HG02973 (cell line): ENCODE measurements around the gene DFFB.
"Not testable (repeated sequence)": the region's sequence is repeated elsewhere in the genome, so short reads cannot be mapped to it uniquely, and the experiment has no call there.

Experiments used
- ATAC-seq: cut with Tn5 transposase; IDR thresholded peaks from one replicate; pipeline ENCODE4 v1.9.1; 2021; ENCODE audit warnings: moderate library complexity; ENCODE audit not compliant: unreplicated experiment

DFFB gene

GRCh38 chr1:3856923-3857790 is at the start of gene DFFB, which contains the start of gene CEP104:
DFFB (plus strand) TSS chr1:3857476; CDS start chr1:3857604, 128 bp downstream.
CEP104 (minus strand) TSS chr1:3857211; CDS start chr1:3852407, 4,804 bp downstream.
- peak; percentile 95 for ATAC-seq

- ATAC-seq, result no peak
Measured at GRCh38 chr1:3807769-3808168, 49.5 kb upstream of the DFFB start.

DNA sequence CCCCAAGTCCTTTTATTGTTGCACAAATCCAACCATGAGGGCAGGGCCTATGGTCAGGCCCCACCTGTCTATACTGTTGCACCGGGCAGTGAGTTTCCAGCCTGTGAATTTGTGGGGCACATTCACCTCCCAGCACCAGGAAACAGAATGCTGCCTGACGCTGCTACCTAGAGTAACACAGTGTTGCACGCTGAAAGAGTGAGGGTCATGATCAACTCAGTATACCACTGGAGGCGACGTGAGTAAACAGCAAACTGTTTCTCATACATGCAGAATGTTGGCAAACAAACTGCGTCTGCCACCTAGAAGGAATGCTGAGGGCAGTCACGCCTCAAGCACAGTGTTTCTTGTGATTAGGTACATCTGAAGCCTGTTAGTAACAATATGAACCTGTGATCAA is 47.6 kb upstream of the DFFB start:
- no peak for ATAC-seq

DNA sequence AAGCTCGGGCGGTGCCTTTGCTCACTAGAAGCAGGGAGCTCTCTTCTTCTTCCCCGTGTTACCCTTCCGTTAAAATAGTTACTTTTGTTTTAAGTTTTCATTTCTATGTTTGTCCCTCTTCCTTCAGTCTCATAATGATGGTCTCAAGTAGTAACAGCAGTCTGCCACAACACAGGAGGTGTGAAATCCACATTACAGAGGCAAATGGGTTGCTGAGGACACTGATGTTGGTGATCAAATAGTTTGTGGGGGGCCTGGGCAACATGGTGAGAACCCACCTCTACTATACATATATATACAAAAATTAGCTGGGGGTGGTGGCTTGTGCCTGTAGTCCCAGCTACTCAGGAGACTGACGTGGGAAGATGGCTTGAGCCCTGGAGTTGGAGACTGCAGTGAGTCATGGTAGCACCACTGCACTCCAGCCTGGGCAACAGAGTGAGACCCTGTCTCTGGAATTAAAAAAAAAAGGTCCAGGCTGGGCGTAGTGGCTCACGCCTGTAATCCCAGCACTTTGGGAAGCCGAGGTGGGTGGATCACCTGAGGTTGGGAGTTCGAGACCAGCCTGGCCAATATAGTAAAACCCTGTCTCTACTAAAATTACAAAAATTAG is 47.0 kb upstream of the DFFB start:
- not testable (repeated sequence) for ATAC-seq

GRCh38 chr1:3811595-3811911 is 45.7 kb upstream of the DFFB start:
- no peak for ATAC-seq

- no peak for ATAC-seq
Measured at GRCh38 chr1:3814065-3814464, 43.2 kb upstream of the DFFB start.

DNA sequence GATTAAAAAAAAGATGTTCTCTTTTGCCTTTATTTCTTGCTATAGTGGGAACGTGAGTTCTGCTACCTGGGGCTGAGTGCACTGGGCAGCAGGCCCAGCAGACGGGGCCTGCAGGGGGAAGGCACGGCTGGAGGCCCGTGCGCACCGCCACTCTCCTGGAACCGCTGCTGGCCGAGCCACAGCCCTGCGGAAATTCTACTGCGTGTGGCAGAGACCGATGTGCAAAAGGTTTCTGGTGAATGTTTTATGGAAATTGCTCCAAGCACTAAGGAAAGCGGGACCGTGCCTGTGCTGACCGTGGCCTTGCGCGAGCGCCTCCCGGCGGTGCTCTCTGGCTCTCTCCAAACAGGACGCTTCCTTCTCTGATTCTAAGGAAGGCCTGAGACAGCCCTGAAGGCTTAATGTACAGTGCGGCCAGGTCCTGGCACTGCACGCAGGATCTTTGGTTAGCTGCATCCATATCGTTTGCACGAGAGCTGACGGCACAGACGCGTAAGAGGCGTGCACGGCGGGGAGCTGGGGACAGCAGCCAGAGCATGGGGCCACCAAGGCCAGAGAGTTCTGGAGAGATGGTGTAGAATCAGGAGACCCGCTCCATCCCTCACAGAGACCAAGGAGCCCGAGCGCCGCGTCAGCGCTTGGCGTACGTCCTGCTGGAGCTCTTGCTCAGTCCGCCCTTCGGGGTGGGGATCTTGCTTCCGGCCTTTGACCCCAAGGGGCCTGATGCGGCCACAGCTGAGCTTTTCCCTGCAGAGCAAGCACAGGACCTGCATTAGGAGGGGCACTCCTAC is 42.3 kb upstream of the DFFB start:
- no peak for ATAC-seq

DNA sequence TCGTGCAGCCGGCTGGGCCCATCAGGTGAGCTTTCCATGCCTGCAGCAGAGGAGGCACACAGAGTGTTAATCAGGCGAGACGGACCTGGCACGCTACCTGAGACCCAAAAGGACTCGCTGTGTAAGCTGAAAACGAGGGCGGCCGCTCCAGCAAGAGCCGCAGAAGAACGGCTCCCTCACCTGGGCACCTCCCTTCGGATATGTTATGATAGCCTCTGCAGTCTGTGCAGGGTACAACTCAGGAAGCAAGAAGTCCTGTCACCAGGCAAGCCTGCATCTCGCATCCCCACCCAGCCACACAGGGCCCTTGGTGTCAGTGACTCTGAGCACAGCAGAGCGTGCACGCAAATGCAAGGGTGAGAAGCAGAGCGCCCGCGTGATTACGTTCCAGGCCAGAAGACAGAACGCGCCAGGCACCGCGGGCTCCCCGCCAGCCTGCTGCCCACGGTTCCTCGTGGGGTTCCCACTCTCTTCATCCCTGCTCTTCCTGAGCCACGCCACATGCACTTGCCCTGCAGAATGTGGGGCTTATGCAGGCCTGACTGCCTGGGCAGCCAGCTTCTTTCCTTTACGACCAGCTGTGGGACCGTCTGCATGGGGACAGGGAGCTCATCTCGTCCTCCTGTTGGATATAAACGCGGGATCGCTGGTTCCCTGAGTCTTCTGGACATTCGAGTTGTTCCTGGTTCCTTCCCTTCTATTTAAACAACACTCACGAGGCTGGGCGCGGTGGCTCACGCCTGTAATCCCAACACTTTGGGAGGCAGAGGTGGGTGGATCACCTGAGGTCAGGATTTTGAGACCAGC is 40.7 kb upstream of the DFFB start:
- ATAC-seq, result no peak

GRCh38 chr1:3817138-3817740 is 40.0 kb upstream of the DFFB start:
- ATAC-seq, result no peak

DNA sequence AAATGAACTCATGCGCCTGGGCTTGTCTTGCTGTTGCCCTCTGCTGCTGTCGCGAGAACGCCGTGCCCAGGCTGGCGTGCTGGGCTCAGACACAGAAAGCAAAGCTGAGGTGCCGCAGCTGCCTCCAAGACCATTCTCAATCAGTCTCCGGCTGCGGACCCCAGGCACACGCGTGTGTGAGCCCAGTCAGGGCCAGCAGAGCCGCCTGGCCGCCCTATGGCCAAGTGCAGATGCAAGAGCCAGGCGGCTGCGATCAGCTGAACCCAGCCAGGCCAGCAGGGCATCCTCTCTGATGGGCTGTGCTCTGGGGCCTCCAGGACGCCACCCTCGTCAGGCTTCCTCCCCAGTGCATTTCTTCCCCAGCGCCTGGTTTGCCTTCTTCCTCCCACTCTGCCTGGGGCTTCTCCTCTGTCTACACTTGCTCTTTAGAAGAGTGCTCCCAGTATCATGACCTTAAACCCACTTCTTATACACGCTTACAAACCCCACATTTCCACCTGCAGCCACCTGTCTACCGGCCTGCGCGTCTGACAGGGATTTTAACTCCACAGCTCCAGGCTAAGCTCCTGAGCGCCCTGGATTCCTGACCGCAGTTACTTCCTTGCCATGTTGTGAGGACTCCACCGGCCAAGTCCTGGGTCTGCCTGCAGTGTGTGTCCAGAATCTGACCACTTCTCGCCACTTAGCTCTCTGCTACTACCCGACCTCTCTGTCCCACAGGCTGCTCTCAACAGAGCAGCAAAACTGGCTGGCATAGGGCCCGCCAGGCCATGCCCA is 39.3 kb upstream of the DFFB start:
- ATAC-seq, result no peak

- no peak for ATAC-seq
Measured at GRCh38 chr1:3819771-3820200, 37.5 kb upstream of the DFFB start.

DNA sequence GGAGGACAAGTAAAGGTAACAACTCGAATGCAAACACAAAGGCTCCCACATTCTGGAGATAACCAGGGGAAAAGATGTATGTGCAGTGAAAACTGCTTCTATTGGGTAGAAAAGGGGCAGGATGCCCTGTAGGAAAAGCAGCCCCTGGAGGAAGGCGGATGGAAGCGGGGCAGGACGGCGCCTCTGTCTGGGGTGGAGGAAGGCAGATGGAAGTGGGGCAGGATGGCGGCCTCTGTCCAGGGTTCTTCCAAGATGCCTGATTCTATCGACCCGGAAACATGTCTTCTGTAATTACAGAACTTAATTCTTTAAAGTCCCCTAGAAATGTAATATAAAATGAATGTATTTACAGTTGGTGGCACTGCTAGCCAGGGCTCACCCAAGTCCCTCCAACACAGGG is 37.0 kb upstream of the DFFB start:
- no peak for ATAC-seq

DNA sequence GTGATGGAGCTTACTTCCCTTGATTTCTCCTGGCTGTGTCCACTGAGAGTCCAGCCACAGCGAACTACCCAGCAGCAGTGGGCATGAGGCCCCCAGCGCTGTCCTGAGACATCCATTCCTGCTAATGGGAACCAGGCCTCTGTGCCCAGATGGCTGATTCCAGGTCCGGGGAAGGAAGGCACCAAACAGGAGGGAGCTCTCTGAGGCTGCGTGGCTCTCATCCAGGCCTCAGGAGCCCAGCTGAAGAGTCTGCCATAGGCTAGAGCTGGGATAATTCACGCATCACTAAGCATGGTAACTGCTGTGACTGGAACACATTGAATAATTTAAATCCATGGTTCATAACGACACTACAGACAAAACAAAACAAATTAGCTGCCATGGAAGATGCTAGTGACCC is 36.3 kb upstream of the DFFB start:
- no peak for ATAC-seq

GRCh38 chr1:3821447-3821846 is 35.8 kb upstream of the DFFB start:
- no peak for ATAC-seq

DNA sequence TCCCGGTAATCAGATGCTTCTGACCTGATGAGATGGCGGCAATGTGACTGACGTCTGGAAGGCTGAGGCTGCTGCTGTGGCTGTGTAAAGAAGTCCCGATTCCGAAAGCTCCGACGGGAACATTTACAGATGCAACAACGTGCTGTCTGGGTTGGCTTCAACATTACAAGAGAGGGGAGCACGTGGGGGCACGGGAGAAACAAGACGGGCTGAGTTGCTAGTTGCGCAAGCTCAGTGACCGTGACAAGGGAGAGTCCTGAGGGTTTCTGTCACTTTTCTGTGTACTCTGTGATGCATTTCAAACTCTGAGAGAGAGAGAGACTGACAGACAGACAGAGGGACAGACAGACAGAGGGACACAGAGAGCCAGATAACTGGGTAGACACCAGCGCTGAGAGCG is 35.4 kb upstream of the DFFB start:
- ATAC-seq, result no peak

DNA sequence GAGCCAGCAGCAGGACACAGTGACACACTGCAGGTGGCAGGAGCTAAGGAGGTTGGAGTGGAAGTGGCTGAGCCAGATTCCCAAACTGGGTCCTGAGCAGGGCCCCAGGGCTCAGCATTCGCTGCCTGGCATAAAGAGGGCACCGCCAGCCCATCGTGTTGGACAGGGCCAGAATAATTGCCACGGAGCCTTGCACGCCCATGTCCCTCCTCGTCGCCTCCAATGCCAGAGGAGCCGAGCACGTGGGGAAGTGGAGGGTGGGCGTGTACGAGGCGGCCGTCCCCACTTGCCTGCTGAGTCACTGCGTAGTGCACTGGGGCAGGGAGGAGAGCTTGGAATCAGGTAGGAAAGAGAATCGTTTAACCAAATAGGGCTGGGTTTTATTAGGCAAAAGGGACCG is 34.9 kb upstream of the DFFB start:
- no peak for ATAC-seq

DNA sequence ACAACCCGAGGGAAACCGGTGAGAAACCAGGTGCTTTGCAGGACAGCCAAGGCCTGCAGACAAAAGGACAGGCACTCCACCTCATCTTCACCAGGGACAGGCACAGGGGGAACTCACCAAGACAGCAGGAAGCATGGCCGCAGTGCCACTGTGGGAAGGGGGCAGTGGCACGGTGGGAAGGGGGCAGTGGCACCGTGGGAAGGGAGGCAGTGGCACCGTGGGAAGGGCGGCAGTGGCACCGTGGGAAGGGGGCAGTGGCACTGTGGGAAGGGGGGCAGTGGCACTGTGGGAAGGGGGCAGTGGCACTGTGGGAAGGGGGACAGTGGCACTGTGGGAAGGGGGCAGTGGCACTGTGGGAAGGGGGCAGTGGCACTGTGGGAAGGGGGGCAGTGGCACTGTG is 32.6 kb upstream of the DFFB start:
- ATAC-seq, result no peak

DNA sequence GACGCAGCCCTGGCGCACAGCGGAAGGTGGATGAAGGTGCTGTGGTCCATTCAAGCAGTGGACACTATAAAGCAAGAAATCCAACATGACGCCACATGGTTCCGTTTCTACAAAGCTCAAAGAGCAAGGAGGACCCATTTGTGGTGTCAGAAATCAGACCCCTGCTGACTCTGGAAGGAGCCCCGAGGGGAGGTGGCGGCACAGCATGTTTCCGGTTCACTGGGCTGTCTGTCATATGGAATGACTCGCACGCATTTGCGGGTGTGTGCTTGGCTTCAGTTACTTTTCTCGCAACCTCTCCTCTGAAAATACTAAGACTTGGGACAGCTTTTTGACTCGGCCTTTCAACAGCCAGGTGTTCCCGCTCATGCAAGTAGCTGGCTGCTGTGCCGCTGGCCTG is 31.9 kb upstream of the DFFB start:
- ATAC-seq, result no peak

- ATAC-seq, result no peak
Measured at GRCh38 chr1:3827813-3828307, 29.4 kb upstream of the DFFB start.

GRCh38 chr1:3828391-3828790 is 28.9 kb upstream of the DFFB start:
- ATAC-seq, result no peak
